Activated T-helper 1 cell treated with anti-CD3 and anti-CD28 coated beads, Interleukin-12 subunit alpha, Interleukin-12 subunit beta, Interleukin-2, Interleukin-4 antibody, amounts not matched to agents 30 ng/mL and 10 ng/mL and 1 ng/mL, durations not matched to agents 14 hours and 24 hours and 36 hours (primary cell): Measurements from ENCODE around the gene HSPB8. TPM values are rescaled to one million over a fixed set of nuclear protein-coding genes. Genes with fewer than 3 reads are reported as not detected.

Experiments used
- DNase-seq: peaks from one replicate; pipeline ENCODE4 v3.0.0; 2021; ENCODE audit warnings: low spot score
- H3K27ac Mint-ChIP-seq: one replicate; pipeline ENCODE4 v1.8.0; 2021; ENCODE audit warnings: mild to moderate bottlenecking, mixed read lengths
- H3K27me3 Mint-ChIP-seq: one replicate; pipeline ENCODE4 v1.8.0; 2022; ENCODE audit warnings: mild to moderate bottlenecking, moderate library complexity, mixed read lengths; ENCODE audit not compliant: insufficient read depth
- H3K36me3 Mint-ChIP-seq: one replicate; pipeline ENCODE4 v1.8.0; 2021; ENCODE audit warnings: low read depth, mixed read lengths
- H3K4me1 Mint-ChIP-seq: one replicate; pipeline ENCODE4 v1.8.0; 2021; ENCODE audit warnings: low read depth, mixed read lengths
- H3K4me3 Mint-ChIP-seq: one replicate; pipeline ENCODE4 v1.8.0; 2021; ENCODE audit warnings: mild to moderate bottlenecking, moderate library complexity, mixed read lengths
- H3K9me3 Mint-ChIP-seq: one replicate; pipeline ENCODE4 v1.8.0; 2021; ENCODE audit warnings: mixed read lengths
- intact Hi-C: fragments of 100-400 bp; cut with micrococcal nuclease; formaldehyde crosslinking; loops from one replicate; pipeline ENCODE4 v1.15.1; 2024
- total RNA-seq: library from RNA; stranded (reverse); gene quantifications from 2 replicates; pipeline ENCODE4 v1.2.3, GENCODE V29; 2022

HSPB8 gene
- total RNA-seq, 1 donor from 2014 or later, result not detected

DNA sequence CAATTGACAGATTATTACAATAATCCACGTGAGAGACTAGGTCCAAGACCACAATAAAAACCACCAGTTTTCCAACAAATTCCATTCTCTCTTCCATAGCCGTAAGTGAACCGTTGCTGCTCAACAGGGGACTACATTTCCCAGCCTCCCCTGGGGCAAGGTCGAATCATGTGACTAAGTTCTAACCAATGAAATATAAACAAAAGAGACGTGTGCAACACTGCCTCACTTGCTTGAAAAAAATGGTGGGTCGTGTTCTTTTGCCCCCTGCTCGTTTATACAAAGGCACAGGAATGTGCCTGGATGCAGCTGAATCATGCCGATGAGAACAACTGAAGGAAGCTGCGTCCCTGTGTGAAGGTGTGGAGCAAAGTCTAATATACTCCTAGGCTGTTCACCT is 51.1 kb downstream of the HSPB8 start:
- DNase-seq, result no peak

GRCh38 chr12:119230807-119231206 is 52.1 kb downstream of the HSPB8 start:
- no peaks in the 10 kb centered on the region for H3K9me3 Mint-ChIP-seq
- H3K4me1 Mint-ChIP-seq, result no peaks in the 10 kb centered on the region
- intact Hi-C loops, result no loop called here
- H3K36me3 Mint-ChIP-seq, result no peaks in the 10 kb centered on the region
- H3K27me3 Mint-ChIP-seq, result no peaks in the 10 kb centered on the region
- no peak overlapping the region for H3K4me3 Mint-ChIP-seq
- H3K27ac Mint-ChIP-seq, result no peak overlapping the region
- DNase-seq, result no peak

More for the DNA sequence above, 51.1 kb downstream of the HSPB8 start:
- intact Hi-C loops, result no loop called here
- Mint-ChIP-seq H3K27me3 (no peaks in the 10 kb centered on the region), H3K27ac (no peak overlapping the region), H3K9me3 (no peaks in the 10 kb centered on the region), H3K4me3 (no peak overlapping the region), H3K36me3 (no peaks in the 10 kb centered on the region), H3K4me1 (no peaks in the 10 kb centered on the region)

- no peak for DNase-seq
- no peaks in the 10 kb centered on the region for H3K27me3 Mint-ChIP-seq
- intact Hi-C loops, result no loop called here
- no peak overlapping the region for H3K27ac Mint-ChIP-seq
- no peaks in the 10 kb centered on the region for H3K9me3 Mint-ChIP-seq
- no peak overlapping the region for H3K4me3 Mint-ChIP-seq
- H3K36me3 Mint-ChIP-seq, result no peaks in the 10 kb centered on the region
- H3K4me1 Mint-ChIP-seq, result no peaks in the 10 kb centered on the region
Measured at GRCh38 chr12:119231774-119232173, 53.0 kb downstream of the HSPB8 start.

GRCh38 chr12:119235197-119235751 is 56.5 kb downstream of the HSPB8 start:
- H3K9me3 Mint-ChIP-seq, result peaks cover 3% of the 10 kb centered on the region
- H3K4me1 Mint-ChIP-seq, result no peaks in the 10 kb centered on the region
- H3K27ac Mint-ChIP-seq, result no peak overlapping the region
- H3K27me3 Mint-ChIP-seq, result no peaks in the 10 kb centered on the region
- intact Hi-C loops, result no loop called here
- H3K4me3 Mint-ChIP-seq, result no peak overlapping the region
- no peak for DNase-seq
- no peaks in the 10 kb centered on the region for H3K36me3 Mint-ChIP-seq

DNA sequence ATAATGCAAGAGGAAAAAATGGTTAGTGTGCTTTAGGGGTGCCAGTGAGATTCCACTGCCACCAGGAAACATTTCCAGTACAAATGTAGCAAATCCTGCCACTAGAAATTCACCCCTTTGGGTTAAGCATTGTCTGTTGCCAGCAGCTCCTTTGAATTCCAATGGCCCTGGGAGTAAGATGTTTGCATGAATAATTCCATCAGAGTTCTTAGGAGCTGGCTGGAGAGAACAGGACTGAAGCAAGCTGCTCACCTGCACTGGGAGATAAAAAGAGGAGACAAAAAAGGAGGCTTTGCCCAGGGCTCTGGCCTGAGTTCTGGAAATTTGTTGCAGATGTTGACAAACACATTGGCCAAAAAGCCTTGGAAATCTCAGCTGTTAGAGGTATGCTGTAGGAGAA is 57.6 kb downstream of the HSPB8 start:
- peaks cover 3% of the 10 kb centered on the region for H3K9me3 Mint-ChIP-seq
- no peak overlapping the region for H3K4me3 Mint-ChIP-seq
- intact Hi-C loops, result no loop called here
- H3K27ac Mint-ChIP-seq, result no peak overlapping the region
- no peak for DNase-seq
- peaks cover 2% of the 10 kb centered on the region for H3K27me3 Mint-ChIP-seq
- H3K4me1 Mint-ChIP-seq, result no peaks in the 10 kb centered on the region
- no peaks in the 10 kb centered on the region for H3K36me3 Mint-ChIP-seq

DNA sequence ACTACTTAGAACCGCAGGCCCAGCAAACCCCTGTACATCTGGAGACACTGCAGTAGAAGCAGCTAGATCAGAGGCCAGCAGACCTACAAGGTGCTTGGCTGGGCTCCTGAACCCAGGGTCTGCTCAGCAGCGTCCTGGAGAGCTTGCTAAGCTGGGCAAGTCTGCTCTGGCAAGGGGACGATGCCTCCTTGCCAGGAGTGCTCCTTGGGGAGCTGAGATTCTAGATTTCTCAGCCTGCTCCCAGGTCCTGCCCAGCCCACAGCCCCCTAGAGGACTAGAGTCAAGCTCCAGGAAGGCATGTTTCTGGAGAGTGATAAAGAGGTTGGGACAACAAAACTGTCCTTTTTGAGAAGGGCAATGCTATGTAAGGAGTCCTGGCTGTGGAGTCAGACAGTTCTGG is 60.3 kb downstream of the HSPB8 start:
- Mint-ChIP-seq H3K27ac (no peak overlapping the region), H3K4me3 (no peak overlapping the region), H3K4me1 (no peaks in the 10 kb centered on the region), H3K9me3 (peaks cover 3% of the 10 kb centered on the region), H3K36me3 (no peaks in the 10 kb centered on the region), H3K27me3 (peaks cover 2% of the 10 kb centered on the region)
- intact Hi-C loops, result no loop called here
- DNase-seq, result no peak

DNA sequence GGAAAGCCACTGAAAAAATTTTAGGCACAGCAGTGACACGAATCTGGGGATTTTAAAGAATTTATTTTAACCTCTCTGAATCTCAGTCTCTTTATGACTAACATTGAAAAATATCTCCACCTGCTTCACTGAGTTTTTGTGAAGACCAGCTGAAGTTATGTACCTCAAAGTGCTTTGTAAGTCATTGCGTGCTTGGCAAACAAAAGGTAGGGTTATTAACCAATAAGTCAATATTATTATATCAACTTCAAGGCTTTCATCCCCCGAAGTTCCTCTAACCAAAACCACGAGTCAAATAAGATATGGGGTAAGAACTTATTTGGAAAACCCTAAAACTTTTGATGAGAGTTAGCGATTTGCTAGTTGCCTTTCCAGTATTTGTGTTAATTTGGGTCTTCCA is 62.3 kb downstream of the HSPB8 start:
- Mint-ChIP-seq H3K4me1 (no peaks in the 10 kb centered on the region), H3K27me3 (peaks cover 2% of the 10 kb centered on the region), H3K27ac (no peak overlapping the region), H3K4me3 (no peak overlapping the region), H3K9me3 (peaks cover 3% of the 10 kb centered on the region), H3K36me3 (no peaks in the 10 kb centered on the region)
- intact Hi-C loops, result no loop called here
- no peak for DNase-seq

GRCh38 chr12:119241580-119242169 is 62.9 kb downstream of the HSPB8 start:
- no peaks in the 10 kb centered on the region for H3K36me3 Mint-ChIP-seq
- H3K4me3 Mint-ChIP-seq, result no peak overlapping the region
- no peaks in the 10 kb centered on the region for H3K4me1 Mint-ChIP-seq
- H3K27me3 Mint-ChIP-seq, result peaks cover 2% of the 10 kb centered on the region
- H3K27ac Mint-ChIP-seq, result no peak overlapping the region
- intact Hi-C loops, result no loop called here
- peaks cover 3% of the 10 kb centered on the region for H3K9me3 Mint-ChIP-seq
- no peak for DNase-seq

Other genes with a start within 250 kb of the HSPB8 start
- gene SRRM4, start 197.4 kb upstream of the HSPB8 start, total RNA-seq, result not detected in 2 replicates
- gene CCDC60, start 155.8 kb downstream of the HSPB8 start, total RNA-seq, result not detected in 2 replicates